Cerebellar cortex (tissue), 1 donor: Measurements from ENCODE around the gene RXRB.

ENCODE experiments used
- DNase-seq: peaks from one replicate; pipeline ENCODE4 v3.0.0-alpha.2; 2015; ENCODE audit warnings: low spot score

Gene RXRB

DNA sequence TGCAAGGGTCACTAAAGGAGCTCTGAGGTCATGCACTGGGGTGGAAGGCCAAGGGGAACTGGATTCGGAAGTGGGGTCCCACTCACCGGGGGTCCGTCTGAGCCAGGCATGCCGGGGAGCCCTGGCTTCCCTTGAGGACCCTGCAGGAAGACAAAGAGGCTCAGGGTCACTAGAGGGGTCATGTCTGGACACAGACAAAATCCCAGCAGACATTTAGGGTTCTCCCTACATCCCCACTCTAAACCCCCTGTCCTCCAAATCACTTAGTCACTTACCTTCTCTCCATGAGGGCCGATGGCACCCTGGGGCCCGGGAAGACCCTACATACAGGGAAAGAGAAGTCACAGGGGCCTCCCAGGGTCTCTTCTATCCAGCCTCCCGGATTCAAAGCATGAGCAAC is 23.6 kb downstream of the RXRB start:
- DNase-seq, result no peak

DNA sequence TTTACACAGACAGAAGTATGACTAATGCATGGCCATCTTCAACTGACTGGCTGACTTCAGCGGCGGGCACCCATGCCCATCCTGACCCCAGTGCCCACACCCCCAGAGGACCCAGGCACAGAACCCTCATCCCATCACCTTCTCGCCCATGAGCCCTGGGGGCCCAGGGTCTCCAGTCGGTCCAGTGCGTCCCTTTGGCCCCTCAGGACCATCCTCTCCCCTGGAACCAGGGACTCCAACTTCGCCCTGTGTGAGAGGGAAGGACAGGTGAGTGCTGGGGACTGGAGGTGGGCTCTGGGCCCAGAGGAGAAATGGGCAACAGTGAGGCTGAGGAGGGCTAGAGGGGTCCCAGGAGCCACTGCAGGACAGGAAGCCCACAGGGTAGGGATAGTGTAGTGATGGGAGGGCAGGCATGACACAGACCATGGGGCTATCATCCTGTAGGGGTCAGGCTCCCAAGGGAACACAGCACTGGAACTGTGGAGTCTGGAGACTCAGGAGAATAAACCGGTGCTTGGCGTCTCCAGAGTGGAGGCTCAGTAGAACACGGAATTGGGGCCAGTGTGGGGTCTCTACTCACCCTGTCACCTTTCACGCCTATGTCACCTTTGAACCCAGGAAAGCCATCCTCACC is 24.9 kb downstream of the RXRB start:
- no peak for DNase-seq

DNA sequence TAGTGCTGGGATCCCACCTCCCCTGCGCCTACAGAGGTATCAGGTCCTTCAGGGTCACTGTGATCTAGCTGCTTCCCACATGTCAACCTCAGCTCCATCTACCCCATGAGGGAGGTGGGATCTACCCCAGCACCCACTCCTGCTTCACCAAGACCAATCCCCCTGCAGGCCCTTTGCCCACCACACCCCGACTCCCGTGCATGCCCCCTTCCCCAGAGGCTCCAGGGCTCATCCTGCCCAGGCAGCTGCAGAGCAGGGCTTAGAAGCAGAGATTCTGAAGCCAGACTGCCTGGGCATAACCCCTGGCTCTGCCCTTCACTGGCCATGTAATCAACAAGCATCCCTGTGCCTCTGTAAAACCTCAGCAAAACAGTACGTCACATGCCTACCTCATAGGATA is 25.7 kb downstream of the RXRB start:
- no peak for DNase-seq

DNA sequence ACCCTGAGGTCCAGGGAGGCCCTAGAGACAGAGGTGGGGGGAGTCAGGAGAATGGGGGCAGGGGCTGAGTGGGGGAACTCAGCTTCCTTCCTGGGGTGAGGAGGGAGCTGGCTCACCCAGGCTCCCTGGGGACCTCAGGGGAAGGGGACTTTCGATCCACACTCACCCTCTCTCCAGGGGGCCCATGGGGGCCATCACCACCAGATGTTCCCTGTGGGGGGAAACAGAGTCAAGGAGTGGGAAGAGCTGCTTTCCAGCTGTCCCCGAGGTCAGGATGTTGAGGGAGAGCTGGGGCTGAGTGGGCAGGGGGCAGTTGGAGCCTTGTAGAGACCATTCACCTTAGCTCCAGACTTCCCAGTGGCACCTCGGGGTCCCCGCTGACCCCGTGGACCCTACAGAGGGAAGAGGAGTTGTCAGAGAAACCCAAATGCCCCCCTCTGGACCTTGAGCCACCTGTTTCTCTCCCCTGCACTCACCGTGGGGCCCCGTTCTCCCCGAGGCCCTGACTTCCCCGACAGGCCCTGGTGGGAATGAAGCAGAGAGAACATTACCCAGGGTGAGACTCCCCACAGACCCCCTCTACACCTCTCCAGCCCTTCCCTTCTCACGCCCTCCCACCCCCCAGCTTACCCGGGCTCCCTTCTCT is 26.8 kb downstream of the RXRB start:
- no peak for DNase-seq

DNA sequence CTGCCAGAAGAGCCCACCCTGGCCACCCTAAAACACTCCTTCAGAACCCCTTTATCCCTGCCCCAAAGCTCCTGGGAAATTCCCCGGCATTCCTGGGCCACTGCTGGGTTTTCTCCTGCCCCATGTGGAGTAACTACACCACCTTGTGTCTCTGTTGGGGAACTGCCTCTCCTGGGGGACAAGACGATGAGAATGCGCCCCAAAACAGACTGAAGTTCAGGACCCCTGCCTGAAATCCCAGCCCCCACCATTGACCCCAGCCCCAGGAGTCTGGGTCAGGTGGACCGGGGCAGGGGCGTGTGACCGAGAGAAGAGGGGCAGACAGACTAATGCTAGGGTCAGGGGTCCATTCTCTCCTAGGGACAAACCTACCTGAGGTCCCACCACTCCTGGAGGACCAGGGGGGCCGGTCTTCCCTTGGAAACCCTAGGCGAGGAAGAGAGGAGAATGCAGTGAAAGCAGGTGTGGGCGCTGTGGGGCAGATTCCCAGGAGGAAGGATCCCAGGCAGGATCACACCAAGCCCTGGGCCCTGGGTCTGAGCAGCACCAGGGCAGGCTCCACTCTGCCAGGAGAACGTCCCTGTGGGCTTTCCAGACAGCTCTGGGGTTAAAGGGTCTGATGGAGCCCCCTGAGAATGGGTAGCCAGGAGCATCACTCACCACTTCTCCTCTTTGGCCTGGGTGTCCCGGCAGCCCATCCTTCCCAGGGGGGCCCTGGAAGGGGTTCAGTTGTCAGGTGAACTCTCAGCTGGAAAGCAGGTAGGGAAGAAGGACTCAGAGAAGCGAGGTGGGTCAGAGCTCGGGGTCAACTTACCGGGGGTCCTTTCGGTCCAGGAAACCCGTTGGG is 27.6 kb downstream of the RXRB start:
- peak; percentile 33 for DNase-seq

DNA sequence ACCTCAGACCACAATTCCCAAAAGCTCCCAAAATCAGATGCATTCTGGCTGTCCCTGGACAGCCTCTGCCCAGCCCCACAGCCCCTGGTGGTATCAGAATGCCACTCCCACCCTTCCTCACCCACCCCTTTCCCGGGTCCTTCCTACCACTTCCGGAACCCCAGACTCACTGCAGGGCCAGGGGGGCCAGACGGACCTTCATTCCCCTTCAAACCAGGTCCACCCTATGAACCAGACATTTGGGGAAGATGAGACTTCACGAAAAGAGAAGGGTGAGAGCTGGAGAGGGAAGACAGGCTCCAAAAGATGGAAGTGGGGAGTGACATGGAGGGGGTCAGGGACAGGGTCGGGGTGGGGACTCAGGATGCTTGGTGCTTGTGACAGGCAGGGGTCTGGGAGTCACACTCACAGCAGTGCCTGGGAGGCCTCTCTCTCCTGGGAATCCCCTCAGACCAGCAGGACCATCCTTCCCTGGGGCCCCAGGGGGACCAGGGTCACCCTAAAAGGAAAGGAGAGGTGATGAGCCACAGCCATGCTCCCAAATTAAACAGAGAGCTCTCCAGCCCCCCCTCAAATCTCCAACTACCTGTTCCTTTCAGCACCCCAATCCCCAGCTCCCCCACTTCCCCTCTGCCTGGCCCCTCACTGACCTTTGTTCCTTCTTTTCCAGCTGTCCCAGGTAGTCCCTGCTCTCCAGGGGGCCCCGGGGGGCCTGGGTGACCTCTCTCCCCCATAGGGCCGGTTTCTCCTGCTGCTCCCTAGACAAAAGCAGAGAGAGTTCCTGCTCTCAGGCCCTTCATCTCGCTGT is 28.4 kb downstream of the RXRB start:
- DNase-seq, result no peak

DNA sequence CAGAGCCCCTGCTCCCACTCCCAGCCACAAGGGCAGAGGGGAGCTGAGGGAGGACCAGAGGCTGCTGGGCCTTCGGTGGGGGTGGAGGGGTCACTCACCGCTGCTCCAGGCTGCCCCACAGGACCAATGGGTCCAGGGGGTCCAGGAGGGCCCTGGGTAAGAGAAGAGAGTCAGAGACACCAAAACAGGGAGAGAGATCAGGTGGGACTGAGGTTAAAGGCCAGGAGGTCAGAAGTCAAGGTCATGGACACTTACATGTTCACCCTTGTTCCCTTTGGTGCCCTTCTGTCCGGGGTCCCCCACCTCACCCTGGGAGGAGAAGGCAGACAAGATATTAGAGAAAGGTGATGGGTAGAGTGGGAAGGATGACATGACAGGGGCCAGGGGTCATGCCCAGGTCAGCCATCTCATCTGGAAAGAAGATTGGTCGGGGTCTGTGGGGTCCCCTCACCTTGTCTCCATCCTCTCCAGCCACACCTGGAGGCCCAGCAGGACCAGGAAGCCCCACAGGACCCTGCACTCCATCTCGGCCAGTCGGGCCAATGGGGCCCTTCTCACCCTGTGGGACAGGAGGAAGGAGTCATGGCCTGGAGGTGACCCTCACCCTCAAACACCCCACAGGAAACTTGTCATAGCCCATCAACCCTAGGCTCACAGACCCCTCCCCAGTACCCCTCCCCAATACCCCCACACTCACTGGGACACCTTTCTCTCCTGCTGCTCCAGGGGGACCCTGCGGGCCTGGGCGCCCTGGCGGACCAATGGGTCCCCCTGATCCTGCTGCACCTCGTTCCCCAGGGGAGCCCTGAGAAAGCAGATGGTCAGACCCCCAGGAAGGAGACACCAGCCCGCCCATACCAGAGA is 29.2 kb downstream of the RXRB start:
- DNase-seq, result no peak

DNA sequence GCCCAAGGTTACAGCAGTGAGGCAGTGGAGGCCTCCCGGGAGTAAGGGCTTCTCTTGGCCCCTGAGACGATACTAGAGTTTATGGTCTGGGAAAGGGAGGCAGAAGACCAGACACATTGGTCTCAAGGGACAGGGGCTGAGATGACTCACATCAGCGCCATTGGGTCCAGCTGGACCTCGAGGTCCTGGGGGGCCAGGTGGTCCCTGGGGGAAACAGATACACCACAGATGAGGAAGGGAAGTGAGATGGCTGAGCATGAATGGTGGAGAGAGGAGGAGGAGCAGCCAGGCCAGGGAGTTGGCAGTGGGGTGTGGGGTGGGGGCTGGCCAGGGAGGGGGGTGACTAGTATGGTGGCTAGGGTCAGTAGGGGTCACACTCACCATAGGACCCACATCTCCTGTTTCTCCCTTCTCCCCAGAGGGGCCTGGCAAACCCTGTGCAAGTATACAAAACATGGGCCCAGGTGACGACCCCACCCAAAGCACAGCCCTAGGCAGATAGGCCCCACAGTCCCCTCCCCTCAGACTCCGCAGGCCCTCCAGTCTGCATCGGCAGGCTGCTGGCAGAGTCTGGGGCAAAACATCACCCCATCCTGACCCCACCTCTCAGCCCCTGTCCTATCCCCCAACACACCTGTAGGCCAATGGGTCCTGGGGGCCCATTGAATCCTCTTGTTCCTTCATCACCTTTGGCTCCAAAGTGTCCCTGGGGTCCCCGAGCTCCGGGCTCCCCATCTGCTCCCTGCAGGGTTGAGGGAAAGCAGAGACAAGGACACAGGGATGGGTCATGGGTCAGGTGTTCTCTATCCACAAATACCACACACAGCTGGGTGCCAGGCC is 30.1 kb downstream of the RXRB start:
- DNase-seq, result no peak

DNA sequence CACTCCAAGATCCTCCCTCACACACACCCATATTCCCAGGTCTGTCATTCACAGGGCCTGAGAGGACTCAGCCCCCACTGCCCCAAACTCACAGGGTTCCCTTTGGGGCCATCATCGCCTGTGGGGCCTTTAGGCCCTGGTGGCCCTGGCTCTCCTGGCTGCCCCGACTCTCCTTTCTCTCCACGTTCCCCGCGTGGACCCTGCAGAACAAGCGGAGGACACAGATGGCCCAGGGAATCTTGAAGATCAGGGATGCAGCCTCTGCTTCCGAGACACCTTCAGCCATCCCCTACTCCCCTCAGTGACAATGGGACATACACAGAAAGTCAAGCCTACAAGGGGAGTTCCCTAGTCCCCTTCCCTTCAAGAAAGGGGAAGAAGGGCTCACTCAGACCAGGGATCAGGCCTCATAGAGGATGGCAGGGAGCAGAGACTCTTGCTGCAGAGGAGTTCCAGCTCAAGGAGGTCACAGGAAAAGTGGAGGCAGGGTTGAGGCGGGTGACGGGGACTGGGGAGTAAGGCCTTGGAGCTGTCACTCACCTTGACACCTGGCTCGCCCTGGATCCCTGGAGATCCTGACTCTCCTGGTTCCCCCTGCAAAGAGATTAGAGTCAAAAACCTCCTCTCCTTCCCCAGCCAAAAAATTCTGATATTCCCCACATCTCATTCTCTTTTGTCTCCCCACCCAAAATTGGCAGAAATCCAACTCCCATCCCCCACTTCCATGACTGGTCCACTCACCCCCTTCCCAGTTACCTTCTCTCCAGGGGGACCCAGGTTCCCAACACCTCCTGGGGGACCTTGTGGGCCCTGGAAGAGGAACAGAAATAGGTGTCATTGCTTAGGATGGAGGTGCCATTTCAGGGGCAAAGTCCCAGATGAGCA is 30.9 kb downstream of the RXRB start:
- DNase-seq, result no peak

DNA sequence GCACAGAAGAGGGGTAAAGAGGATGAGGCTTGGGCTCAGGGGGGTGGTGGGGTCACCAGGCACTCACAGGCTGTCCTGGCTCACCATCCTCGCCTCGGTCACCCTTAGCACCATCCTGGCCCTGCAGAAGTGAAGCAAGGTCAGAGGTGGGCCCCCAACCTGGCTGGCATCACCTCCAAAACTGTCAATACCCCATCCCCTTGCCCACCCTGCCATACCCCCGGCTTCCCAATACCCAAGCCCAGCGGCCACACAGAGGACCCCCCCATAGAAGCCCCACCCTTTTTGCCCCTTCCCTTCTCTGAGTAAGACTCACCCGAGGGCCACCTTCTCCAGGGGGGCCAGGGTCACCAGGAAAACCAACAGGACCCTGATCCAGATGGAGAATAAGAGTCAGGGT is 31.8 kb downstream of the RXRB start:
- no peak for DNase-seq

DNA sequence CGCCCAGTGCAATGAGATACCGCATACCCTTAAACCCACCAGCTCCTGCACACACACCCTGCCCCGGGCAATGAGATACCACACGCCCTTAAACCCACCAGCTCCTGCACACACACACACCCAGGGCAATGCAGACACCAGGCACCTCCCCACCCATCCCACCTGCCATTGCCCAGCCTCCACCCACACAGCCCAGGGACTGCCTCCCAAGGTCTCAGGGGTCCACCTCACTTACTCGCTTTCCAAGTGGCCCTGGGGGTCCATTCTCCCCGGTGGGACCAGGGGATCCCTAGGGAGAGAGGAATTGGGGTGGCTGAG is 32.2 kb downstream of the RXRB start:
- DNase-seq, result no peak

DNA sequence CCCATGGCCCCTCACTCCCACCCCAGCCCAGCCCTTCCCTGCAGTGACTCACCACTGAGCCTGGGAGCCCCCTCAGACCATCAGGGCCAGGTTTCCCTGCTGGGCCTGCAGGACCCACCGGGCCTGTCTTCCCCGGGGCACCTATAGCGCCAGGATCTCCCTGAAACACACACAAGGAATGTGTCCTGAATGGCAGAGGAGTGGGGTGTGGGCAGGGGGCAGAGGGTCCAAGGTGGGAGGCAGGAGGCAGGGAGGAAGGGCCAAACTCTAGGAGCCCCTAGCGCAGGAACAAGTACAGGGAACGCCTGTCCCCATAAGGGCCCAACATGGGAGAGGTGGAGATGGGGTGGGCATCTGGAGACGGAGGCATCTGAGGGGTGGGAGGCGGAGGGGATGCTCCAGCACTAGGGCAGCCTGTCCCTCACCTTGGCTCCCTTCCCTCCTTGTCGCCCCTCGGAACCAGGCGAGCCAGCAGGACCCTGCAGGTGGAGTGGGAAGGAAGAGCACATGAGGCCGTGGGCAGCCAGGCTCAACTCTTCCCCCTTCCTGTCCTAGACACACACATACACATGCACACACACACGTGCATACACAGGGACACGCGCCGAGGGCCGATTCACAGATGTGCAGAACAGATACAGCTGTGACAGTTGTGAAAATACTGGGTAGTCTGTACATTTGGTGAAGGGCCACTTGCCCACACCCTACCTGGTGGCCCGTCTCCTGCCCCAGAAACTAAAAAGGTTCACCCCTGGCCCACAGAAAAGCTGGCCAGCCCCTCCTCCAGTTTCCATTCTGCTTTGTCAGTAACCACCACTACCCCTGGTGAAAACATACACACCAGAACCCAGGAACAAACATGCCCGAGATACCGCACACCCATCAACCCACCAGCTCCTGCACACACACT is 32.8 kb downstream of the RXRB start:
- no peak for DNase-seq

DNA sequence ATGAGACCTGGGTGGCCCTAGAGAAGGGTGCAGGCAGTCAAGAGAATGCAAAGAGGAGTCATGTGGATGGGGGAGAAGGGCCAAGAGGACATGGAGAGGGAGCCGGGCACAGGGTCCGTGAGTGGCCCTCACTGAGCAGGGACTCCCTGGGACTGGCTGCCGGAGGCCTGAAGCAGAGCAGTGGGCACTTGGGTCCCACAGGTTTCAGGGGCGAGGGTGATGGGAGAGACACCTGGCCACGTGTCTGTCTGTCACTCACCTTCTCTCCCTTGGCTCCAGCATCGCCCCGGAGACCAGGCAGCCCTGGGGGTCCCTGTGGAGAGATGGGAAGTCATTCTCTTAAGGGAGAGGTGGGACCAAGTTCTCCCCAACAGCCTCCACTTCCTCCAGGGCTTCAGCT is 33.7 kb downstream of the RXRB start:
- DNase-seq, result no peak

DNA sequence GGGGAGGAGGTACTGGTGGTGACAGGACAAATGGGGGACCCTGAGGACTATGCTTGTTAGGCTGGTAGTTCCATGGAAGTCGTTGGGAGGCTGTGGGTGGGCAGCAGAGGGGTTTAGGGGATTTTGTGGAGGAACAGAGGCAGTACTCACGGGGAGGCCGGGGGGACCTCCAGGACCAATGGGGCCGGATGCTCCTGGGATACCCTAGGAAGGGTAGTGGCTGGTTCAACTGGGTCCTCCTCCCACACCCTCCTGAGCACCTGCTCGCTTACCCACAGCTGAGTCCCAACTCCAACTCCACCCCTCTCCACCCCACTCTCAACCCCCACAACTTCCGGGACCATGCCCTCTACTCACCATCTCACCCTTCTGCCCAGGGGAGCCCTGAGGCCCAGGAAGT is 34.1 kb downstream of the RXRB start:
- no peak for DNase-seq

DNA sequence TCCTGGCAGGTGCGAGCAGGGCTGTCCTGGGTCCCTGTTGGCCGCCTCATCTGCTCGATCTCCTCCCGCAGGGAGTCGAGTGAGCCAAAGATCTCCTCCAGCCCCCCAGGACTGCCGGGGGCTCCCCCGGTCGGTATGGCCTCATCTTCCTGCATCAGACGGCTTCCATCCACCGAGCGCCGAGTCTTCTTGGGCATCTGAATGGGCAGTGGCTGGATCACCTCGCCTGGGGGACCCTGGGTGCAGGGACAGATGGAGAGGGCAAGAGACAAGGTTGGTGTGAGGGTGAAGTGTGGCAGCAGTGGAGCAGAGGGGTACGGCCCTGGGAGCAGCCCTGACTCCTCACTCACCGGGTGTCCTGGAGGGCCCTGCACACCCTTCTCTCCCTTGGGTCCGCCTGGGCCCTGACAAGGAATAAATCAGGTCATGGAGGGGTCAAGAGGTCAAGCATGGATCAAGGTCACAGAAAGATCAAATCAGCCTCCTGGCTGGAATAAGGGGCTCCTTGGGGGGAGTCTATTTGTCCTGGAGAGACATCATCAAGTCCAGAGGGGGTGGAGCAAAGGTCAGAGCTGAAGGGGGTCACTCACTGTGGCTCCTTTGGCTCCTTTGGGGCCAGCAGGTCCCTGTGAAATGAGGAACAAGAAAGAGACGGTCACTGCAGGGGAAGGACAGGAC is 34.7 kb downstream of the RXRB start:
- no peak for DNase-seq

DNA sequence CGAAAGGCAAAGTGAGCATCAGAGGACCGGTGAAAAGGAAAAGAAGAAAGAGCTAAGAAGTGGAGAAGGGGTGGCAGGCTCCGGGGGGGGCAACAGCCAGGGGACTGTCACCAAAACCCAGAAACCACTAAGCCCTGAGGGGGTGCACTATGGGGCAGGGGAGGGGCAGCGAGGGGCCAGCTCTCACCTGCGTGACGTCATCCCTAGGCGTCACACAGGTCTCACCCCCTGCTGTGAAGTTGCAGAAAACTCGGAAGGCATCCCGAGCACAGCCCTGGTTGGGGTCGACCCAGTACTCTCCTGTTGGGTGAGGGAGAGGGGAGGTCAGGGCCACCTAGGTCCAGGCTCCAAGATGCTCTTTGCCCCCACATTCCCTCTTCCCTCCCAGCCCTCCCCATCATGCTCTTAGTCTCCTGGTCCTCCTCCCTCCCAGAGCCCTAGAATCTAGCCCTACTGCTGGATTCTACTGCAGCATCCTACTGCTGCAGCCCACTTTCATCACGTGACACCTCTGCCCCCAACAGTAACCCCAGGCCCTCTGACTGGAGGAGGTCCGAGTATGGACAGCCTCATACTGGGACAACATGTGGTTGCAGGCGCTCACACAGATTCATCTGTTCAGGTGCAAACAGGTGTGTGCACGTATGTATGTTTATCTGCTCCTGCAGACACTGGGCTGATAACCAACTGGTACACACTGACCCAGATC is 35.6 kb downstream of the RXRB start:
- DNase-seq, result no peak

DNA sequence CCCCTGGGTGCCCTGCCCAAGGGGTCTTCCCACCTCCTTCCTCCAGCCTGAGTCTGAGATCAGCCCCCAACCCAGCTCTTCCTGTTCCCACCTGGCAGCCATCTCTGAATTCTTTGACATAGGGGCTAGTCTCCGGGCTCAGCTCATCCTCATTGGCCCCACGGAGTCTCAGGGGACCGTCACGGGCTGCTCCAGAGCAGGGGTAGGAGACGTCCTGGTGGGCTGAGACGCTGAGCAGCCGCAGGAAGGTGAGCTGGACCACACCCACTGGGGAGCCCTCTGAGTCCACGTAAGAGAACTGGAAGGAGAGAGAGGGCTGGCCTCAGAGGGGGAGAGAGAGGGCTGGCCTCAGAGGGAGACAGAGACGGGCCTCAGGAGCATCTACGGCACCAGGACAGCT is 36.3 kb downstream of the RXRB start:
- DNase-seq, result no peak
